MCF 10A (cell line): ENCODE results near the gene ROCK1. TPM values are rescaled to one million over a fixed set of nuclear protein-coding genes. Genes with fewer than 3 reads are reported as not detected.

Source experiments
- BruUV-seq: library from RNA; stranded (reverse); fragments of 400-500 nt; replicated peaks from 2 replicates; lab custom pipeline; 2021; lab: Mats Ljungman, UMichigan
- CTCF ChIA-PET: fragments of 300-600 bp; sonication (Branson Sonifier 250); formaldehyde crosslinking; extraction: SDS; loops from one replicate; lab custom pipeline; 2021; ENCODE audit warnings: antibody characterized with exemption, inconsistent platforms; lab: Yijun Ruan, JAX
- POLR2A ChIA-PET: fragments of 300-600, 350-650 bp; sonication (Branson Sonifier 250); formaldehyde crosslinking; extraction: SDS; loops from one replicate; lab custom pipeline; 2020; ENCODE audit warnings: antibody characterized with exemption, inconsistent platforms; lab: Yijun Ruan, JAX
- DNase-seq: peaks from one replicate; pipeline ENCODE4 v3.0.0-alpha.2; 2018; ENCODE audit not compliant: unreplicated experiment
- H3K27ac Mint-ChIP-seq: one replicate; pipeline ENCODE4 v1.8.0; 2022; ENCODE audit warnings: mild to moderate bottlenecking, low read depth, mixed read lengths; ENCODE audit not compliant: unreplicated experiment
- H3K27me3 Mint-ChIP-seq: one replicate; pipeline ENCODE4 v1.8.0; 2022; ENCODE audit warnings: mixed read lengths; ENCODE audit not compliant: insufficient read depth, unreplicated experiment
- H3K36me3 Mint-ChIP-seq: one replicate; pipeline ENCODE4 v1.8.0; 2022; ENCODE audit warnings: mild to moderate bottlenecking, moderate library complexity, mixed read lengths; ENCODE audit not compliant: insufficient read depth, unreplicated experiment
- H3K4me1 Mint-ChIP-seq: one replicate; pipeline ENCODE4 v1.8.0; 2022; ENCODE audit warnings: mixed read lengths; ENCODE audit not compliant: insufficient read depth, unreplicated experiment
- H3K4me3 Mint-ChIP-seq: one replicate; pipeline ENCODE4 v1.8.0; 2022; ENCODE audit warnings: mild to moderate bottlenecking, moderate library complexity, mixed read lengths; ENCODE audit not compliant: unreplicated experiment
- H3K9me3 Mint-ChIP-seq: one replicate; pipeline ENCODE4 v1.8.0; 2022; ENCODE audit warnings: mixed read lengths; ENCODE audit not compliant: unreplicated experiment
- intact Hi-C: fragments of 100-400 bp; cut with micrococcal nuclease; formaldehyde crosslinking; loops from 2 replicates; pipeline ENCODE4 v1.14.1; 2022
- total RNA-seq: library from RNA; stranded (reverse); gene quantifications from 2 replicates; pipeline ENCODE4 v1.2.3, GENCODE V29; 2022
- TF ChIP-seq, protein P1 (sequence below): fragments of 200-600 bp; IDR thresholded peaks from one replicate; pipeline ENCODE4 v1.8.0; 2022; ENCODE audit warnings: antibody characterized with exemption, mild to moderate bottlenecking; ENCODE audit not compliant: unreplicated experiment

ROCK1 gene
- total RNA-seq, 1 experiment from 2014 or later = 47.9 TPM

DNA sequence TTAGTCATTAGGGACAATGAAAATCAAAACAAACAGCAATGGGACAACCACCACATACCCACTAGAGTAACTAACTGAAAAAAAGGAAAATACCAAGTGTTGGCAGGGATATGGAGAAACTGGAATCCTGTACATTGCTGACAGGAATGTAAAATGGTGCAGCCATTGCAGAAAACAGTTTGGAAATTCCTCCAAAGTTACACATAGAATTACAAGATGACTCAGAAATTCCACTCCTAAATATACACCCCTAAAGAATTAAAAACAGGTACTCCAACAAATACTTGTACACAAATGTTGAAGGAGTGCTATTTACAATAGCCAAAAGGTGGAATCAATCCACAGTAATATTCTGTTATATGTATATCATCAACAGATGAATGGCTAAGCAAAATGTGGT lies 110.9 kb downstream of the ROCK1 start:
- no TSS peak for BruUV-seq
- intact Hi-C loops = loop anchor here (10.0 kb wide), 2 partner anchors 104 to 174 kb away; no protein-coding TSS in a partner anchor

GRCh38 chr18:20997371-20997770 lies 114.2 kb downstream of the ROCK1 start:
- DNase-seq = no peak
- POLR2A ChIA-PET = no interaction called here
- Mint-ChIP-seq H3K4me3 (no peak overlapping the region), H3K27me3 (no peaks in the 10 kb centered on the region), H3K36me3 (peaks cover 45% of the 10 kb centered on the region), H3K27ac (no peak overlapping the region), H3K4me1 (peaks cover 22% of the 10 kb centered on the region), H3K9me3 (peaks cover 15% of the 10 kb centered on the region)
- intact Hi-C loops = no loop called here
- CTCF ChIA-PET = no interaction called here
- no TSS peak for BruUV-seq
- TF ChIP-seq, protein P1, sequence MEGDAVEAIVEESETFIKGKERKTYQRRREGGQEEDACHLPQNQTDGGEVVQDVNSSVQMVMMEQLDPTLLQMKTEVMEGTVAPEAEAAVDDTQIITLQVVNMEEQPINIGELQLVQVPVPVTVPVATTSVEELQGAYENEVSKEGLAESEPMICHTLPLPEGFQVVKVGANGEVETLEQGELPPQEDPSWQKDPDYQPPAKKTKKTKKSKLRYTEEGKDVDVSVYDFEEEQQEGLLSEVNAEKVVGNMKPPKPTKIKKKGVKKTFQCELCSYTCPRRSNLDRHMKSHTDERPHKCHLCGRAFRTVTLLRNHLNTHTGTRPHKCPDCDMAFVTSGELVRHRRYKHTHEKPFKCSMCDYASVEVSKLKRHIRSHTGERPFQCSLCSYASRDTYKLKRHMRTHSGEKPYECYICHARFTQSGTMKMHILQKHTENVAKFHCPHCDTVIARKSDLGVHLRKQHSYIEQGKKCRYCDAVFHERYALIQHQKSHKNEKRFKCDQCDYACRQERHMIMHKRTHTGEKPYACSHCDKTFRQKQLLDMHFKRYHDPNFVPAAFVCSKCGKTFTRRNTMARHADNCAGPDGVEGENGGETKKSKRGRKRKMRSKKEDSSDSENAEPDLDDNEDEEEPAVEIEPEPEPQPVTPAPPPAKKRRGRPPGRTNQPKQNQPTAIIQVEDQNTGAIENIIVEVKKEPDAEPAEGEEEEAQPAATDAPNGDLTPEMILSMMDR = no peak

More for the DNA sequence above, 110.9 kb downstream of the ROCK1 start:
- Mint-ChIP-seq H3K9me3 (peaks cover 15% of the 10 kb centered on the region), H3K27me3 (no peaks in the 10 kb centered on the region), H3K27ac (peak overlapping the region; percentile 4), H3K36me3 (peaks cover 54% of the 10 kb centered on the region), H3K4me1 (peaks cover 27% of the 10 kb centered on the region), H3K4me3 (no peak overlapping the region)
- TF ChIP-seq, protein P1 = no peak
- CTCF ChIA-PET = interaction anchor here (1.0 kb wide), 1 partner anchor 13 kb away, joined by 3 read pairs; no protein-coding TSS in a partner anchor
- POLR2A ChIA-PET = no interaction called here
- DNase-seq = peak; percentile 1

DNA sequence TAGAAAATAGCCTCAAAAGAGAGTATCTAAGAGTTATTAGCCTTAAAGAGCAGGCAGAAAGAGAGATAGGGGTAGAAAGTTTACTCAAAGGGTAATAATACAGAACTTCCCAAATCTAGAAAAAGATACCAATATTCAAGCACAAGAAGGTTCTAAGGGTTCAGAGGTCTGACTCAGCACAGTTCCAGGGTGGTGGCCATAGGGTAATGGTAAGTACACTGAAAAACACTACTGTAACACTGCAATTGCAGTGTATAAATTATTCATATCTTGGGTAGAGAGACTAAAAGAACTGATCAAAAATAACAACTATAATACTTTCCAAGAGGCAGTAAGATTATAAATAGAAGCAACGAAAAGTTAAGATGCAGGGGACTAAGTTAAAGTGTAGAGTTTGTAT lies 115.2 kb downstream of the ROCK1 start:
- Mint-ChIP-seq H3K36me3 (peaks cover 52% of the 10 kb centered on the region), H3K4me3 (no peak overlapping the region), H3K27ac (no peak overlapping the region), H3K27me3 (no peaks in the 10 kb centered on the region), H3K9me3 (peaks cover 15% of the 10 kb centered on the region), H3K4me1 (peaks cover 22% of the 10 kb centered on the region)
- intact Hi-C loops = no loop called here
- TF ChIP-seq, protein P1 = no peak
- ChIA-PET POLR2A (no interaction called here), CTCF (no interaction called here)
- DNase-seq = no peak
- no TSS peak for BruUV-seq

GRCh38 chr18:20988726-20989125 lies 122.9 kb downstream of the ROCK1 start:
- Mint-ChIP-seq H3K36me3 (peaks cover 56% of the 10 kb centered on the region), H3K27me3 (no peaks in the 10 kb centered on the region), H3K27ac (no peak overlapping the region), H3K9me3 (no peaks in the 10 kb centered on the region), H3K4me3 (no peak overlapping the region), H3K4me1 (no peaks in the 10 kb centered on the region)
- POLR2A ChIA-PET = interaction anchor here (0.8 to 1.0 kb wide), 3 partner anchors 19 to 123 kb away, joined by 3 read pairs; partner anchors contain the start of gene ROCK1
- no TSS peak for BruUV-seq
- DNase-seq = no peak
- TF ChIP-seq, protein P1 = no peak
- CTCF ChIA-PET = interaction anchor here (0.5 to 1.0 kb wide), 4 partner anchors 10 to 190 kb away, joined by 3 to 6 read pairs (median 4); no protein-coding TSS in a partner anchor
- intact Hi-C loops = no loop called here
